KBM-7 (cell line): ENCODE measurements around the gene FLOT2.
"Not testable (repeated sequence)": the region's sequence is repeated elsewhere in the genome, so short reads cannot be mapped to it uniquely, and the experiment has no call there.

Source experiments
- DNase-seq: peaks from one replicate; pipeline ENCODE4 v3.0.0-alpha.2; 2015
- in situ Hi-C: fragments of 300-500 bp; cut with MboI; formaldehyde crosslinking; loops from 2 replicates; pipeline ENCODE4 v1.14.3; 2020; ENCODE audit warnings: low sequenced_read_pairs, low pct_unique_long_range_greater_than_20kb, mixed read lengths

Gene FLOT2

DNA sequence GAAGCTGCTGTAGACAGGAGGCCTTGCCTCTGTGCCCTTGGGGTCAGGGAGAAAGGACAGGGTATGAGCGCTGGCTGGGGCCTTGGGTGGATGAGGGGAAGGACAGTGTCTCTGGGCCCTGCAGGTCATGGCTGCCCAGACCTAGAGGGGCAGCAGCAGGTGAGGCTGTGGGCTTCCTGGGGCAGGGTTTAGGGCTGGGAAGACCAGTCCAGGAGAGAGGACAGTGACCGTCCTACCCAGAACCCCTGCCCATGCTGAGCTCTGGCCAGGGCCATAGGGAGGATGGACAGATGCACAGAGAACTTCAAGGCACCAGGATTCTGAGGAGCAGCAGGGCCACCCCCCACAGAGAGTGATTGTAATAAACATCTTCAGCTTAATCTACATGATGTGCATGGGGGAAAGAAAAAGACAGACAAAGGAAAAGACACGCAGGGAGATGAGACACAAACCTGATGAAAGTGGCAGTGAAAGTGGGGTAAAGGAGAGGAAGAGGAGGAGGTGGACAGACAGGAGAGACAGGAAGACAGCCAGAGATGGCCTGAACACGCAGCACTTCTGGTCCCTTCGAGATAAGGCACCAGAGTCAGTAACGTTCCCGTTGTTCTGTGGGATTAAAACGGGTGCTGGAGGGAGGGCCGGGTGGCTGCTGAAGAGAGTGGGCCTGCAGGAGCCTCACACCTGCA, 17.5 kb downstream of the FLOT2 start:
- in situ Hi-C loops: no loop called here
- no peak for DNase-seq

DNA sequence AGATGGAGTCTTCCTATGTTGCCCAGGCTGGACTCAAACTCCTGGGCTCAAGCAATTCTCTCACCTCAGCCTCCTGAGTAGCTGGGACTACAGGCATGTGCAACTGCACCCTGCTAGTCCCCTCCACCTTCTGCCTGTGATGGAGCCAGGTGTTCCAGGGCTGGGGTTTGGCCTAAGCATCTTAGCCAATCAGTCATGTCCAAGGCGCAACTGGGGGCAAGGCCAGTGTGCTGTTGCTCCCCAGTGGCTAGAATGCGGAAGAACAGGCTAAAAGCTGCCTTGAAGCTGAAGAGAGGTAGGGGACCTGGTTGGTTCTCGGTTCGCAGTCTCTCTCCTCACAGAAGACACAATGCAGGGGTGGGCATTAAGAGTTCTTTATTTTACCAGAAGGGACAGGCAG, 18.6 kb downstream of the FLOT2 start:
- in situ Hi-C loops: no loop called here
- DNase-seq: no peak

DNA sequence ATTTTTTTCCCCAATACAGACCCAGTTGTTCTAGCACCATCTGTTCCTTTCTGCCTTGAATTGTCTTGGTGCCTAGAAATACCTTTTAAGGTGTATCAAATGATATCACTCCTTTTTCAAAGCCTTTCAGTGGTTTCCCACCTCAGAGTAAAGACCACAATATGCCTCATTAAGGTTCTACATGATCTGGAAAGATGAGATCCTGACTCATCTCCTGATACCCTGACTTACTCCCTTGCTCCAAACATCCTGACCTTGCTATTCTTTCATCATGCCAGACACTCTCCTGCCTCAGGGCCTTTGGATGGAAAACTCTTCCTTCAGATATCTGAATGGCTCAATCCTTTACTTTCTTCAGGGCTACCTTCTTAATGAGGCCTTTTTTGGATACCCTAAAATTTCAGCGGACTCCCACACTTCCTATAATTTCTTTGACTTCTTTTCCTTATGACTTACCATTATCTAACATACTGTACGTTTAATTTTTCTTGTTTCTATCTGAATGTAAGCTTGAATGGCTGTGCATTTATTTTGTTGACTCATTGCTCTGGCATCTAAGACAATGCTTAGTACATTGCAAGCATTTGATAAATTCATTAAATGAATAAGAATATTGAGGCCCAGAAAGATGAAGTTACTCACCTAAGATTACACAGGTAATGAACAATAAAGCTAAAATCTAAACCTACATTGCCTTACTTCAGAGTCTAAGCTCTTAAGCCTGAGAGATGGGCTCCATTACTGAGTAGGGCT, 19.2 kb downstream of the FLOT2 start:
- in situ Hi-C loops: no loop called here
- no peak for DNase-seq

DNA sequence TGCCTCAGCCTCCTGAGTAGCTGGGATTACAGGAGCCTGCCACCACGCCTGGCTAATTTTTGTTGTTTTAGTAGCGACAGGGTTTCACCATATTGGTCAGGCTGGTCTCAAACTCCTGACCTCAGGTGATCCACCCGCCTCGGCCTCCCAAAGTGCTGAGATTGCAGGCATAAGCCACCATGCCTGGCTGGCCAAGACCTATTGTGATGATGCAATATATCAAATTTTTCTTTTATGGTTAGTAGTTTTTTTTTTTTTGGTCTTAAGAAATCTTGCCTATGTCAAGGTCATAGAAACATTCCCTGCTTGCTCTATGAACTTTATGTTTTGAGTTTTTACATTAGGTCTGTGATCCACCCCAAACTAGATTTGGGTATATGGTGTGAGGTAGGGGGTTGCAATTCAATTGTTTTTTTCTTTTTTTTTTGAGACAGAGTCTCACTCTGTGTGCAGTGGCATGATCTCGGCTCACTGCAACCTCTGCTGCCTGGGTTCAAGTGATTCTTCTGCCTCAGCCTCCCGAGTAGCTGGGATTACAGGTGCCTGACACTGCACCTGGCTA, 20.3 kb downstream of the FLOT2 start:
- in situ Hi-C loops, DNase-seq: not testable (repeated sequence)

DNA sequence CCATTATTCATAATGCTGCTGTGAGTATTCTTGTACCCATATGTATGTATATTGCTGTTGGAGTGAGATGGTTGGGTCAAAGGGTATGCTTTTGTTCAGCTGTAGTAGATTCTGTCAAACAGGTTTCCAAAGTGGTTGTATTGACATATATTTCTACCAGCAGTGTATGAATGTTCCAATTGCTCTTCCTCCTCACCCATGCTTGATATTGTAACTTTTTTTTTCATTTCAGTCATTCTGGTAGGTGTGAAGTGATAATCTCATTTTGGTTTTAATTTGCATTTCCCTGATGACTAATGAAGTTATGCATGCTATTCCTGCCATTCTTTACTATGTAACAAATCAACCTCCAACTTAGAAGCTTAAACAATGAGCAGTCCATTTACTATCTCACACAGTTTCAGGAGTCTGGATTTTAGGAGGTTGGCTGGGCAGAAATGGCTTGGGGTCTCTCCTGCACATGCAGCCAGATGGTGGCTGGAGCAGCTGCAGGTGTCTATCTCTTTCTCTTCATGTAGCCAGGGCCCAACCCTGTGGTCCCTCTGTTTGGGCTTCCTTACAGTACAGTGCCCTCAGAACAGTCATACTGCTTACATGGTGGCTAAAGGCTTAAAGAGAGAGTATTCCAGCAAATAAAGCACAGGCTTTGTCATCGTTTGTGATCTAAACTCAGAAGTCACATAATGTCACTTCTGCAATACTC, 21.5 kb downstream of the FLOT2 start:
- in situ Hi-C loops: no loop called here
- DNase-seq: no peak

DNA sequence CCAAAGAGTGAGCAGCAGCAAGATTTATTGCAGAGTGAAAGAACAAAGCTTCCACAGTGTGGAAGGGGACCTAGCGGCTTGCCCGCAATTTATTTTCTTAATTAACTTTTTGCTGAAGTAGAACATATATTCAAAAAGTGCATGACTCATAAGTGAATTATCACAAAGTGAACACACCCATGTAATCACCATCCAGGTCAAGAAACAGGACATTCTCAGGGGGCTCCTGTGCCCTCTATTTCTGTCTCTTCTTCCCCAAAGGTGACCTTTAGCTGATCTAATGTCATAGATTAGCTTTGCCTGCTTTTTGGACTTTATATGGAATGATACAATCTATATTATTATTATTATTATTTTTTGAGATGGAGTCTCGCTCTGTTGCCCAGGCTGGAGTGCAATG, 22.8 kb downstream of the FLOT2 start:
- DNase-seq: no peak
- in situ Hi-C loops: no loop called here

DNA sequence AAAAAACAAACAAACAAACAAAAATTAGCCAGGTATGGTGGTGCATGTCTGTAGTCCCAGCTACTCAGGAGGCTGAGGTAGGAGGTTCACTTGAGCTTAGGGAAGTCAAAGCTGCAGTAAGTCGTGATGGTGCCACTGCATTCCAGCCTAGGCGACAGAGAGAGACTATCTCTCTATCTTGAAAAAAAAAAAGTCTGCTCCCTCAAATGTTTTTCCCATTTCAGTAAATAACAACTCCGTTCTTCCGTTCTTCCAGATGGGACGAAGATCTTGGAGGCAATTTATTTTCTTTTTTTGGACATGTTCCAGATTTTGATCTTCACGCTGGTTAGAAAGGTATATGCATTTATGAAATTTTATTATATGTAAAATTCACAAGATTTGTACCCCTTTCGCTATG, 23.7 kb downstream of the FLOT2 start:
- DNase-seq: no peak
- in situ Hi-C loops: no loop called here

DNA sequence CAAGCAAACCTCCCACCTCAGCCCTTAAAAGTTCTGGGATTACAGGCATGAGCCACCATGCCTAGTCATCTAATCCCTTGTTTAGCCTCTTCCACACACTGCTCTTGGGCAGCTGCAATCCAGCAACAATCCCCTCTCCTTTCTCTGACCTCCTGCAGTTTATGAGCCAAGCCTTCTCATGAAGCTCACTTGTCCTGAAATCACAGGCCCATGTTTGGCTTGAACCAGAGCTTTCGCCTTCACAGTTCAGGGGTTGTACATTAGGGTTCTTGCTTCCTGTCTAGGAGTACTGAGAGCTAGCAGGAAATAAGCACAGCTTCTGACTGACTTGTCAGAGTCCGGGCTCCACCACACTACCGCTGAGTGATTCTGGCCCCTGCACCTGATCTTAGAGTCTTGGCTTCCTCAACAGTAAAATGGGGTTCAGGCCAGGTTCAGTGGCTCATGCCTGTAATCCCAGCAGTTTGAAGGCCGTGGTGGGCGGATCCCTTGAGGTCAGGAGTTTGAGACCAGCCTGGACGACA, 26.4 kb downstream of the FLOT2 start:
- DNase-seq: no peak

DNA sequence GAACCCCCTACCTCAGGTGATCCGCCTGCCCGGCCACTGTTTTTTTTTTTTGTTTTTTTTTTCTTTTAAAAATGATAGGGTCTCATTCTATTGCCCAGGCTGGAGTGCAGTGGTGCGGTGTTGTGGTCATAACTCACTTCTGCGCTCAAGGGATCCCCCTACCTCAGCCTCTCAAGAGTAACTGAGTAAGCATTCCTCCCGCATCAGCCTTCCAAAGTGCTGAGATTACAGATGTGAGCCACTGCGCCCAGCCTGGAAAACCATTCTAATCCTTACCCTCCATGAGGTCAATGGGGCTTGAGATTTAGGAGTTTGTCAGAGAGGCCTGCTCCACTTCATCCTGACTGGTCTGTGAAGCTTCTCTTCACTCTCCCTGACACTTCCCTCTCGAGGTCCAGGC, 30.3 kb downstream of the FLOT2 start:
- in situ Hi-C loops: no loop called here

More for the DNA sequence above, 26.4 kb downstream of the FLOT2 start:
- in situ Hi-C loops: no loop called here

DNA sequence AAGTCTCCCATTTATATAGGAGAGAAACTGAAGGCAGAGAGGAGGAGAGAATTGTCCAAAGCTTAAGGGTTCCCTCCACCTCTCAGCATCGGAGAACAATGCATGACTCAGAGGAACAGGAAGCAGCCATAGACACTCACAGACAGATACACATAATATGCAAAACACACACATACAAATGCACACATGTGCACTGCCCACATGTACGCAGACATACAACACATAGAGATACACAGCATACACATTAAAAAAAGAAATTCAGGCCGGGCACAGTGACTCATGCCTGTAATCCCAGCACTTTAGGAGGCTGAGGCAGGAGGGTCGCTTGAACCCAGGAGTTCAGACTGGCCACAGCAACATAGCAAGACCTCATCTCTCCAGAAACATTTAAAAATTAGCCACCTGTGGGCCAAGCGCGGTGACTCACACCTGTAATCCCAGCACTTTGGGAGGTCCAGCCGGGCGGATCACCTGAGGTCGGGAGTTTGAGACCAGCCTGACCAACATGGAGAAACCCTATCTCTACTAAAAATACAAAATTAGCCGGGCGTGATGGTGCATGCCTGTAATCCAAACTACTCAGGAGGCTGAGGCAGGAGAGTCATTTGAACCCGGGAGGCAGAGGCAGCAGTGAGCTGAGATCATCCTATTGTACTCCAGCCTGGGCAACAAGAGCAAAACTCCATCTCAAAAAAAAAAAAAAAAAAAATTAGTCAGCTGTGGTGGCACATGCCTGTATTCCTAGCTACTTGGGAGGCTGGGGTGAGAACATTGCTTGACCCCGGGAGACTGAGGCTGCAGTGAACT, 31.4 kb downstream of the FLOT2 start:
- in situ Hi-C loops: no loop called here
- DNase-seq: peak; percentile 46

More for the DNA sequence above, 30.3 kb downstream of the FLOT2 start:
- no peak for DNase-seq

DNA sequence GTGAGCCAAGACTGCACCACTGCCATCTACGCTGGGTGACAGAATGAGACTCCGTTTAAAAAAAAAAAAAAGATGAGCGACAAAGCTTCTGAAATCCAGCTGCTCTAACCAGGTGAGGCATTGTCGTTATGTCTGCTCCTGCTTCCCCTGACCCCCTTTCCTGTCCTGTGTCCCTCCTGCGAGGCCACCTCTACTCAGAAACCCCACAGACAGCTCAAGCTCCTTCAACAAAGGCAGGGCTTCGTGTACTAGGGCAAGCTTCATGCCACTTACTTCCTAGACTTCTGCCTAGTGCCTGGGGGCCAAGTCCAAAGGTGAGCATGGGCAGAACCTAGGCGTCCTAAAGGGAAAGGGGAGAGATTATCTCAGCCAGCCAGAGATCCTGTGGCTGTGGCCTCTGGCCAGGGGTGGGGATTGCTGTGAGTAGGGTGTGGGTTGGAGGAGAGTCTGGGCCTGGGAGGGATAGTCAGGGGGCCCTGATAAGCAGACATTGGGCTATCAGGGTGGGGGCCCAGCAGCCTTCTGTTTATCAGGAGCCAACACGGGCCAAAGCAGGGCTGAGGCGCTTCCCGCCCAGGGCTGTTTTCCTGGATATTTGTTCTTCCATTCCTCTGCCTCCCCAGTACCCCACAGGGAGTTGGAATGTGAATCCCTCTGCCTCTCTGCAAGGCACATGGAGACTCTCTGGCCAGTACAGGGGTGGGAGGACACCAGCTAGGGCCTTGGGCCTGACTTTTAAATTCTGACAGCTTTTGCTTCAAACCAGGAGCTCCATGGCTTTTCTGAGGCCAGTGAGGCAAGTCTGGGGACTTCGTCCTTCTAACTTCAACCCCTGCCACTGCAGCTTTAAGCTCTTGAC, 32.3 kb downstream of the FLOT2 start:
- in situ Hi-C loops: no loop called here
- no peak for DNase-seq

DNA sequence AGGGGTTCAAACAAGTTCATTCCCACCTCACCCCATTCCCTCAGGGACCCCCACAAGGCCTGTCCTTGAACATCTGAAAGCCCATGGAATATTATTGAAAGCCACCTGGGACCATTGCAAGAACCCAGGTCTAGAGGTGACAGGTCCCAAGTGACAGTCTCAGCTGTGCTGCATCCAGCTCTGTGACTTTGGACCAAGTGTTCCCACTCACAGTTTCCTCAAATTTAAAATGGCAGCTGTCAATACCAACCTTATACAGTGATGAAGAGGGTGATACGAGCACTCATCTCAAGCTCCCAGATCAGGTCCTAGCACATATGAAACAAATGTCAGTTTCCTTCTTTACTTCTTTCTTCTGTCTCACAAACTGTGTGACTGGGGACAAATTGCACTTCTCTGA, 33.6 kb downstream of the FLOT2 start:
- in situ Hi-C loops: no loop called here
- DNase-seq: no peak

DNA sequence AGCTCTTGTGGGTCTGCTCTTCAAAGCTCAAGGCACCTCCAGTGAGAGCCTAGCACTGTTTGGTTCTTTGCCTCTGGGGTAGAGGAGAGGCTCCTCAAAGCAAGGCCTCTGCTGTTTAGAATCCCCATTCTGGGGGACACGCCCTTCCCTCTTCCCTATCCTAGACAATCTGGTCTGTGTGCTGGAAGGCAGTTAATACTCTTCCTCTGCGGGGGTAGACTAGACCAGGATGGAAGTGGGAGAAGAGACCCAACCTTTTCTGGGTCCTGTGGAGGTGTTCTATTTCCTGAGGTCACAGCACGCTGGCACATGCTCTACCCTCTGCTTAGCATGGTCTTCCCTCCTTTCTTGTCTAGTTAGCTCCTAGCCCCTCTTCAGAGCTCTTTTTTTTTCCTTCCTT, 35.0 kb downstream of the FLOT2 start:
- DNase-seq: no peak
- in situ Hi-C loops: no loop called here

DNA sequence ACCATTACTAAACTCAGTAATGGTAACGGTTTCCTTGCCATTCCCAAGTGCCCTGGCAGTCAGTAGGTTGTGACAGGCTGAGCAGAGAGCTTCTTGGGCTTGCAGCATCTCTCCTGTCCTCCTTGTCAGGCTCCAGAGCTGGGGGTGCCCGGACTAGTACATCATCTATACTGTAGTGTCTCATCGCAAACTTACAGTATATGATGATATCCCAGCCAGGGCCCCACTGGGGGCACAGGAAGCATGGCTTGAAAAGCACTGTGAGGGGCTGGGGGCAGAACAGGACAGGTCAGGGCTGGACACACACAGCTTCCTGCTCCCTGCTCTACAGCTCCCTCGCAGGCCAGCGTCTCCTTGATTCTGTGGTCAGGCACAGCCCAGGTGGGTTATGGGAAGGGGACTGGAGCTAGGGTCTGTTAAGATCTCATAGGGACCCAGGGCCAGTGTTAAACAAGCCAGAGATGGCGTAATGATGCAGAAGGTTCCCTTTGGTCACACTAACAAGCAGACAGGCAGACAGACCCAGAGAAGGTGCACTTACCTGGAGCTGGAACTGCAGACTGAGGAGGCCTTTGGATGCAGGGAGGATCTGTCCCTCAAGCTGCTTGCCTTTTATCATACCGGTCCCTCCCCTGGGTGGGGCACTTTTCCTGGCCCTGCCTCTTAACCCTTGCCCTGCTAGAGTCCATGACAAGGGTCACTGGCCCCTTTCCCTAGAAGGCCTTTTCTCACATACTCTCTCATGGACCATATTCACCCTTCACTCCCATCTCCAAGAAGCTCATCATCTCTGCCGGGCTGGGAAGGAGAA, 35.9 kb downstream of the FLOT2 start:
- no peak for DNase-seq
- in situ Hi-C loops: no loop called here

DNA sequence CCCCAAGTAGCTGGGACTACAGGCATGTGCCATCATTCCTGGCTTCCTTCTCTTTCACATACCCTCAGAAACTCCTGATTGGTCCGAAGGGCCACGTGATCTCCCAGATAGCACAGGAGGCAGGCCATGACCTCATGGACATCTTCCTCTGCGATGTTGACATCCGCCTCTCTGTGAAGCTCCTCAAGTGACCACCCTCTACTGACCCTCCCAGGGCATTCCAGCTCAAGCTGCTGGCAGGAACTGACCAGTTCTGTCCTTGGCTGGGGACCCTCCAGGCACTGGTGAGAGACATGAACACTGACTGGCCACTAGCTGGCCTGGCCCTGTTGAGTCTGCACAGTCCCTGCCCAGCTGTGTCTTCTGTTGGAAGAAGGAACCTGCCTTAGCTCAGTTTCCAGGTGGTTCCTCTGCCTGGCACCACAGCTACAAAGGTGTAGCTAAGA, 37.1 kb downstream of the FLOT2 start:
- in situ Hi-C loops: no loop called here
- DNase-seq: no peak

DNA sequence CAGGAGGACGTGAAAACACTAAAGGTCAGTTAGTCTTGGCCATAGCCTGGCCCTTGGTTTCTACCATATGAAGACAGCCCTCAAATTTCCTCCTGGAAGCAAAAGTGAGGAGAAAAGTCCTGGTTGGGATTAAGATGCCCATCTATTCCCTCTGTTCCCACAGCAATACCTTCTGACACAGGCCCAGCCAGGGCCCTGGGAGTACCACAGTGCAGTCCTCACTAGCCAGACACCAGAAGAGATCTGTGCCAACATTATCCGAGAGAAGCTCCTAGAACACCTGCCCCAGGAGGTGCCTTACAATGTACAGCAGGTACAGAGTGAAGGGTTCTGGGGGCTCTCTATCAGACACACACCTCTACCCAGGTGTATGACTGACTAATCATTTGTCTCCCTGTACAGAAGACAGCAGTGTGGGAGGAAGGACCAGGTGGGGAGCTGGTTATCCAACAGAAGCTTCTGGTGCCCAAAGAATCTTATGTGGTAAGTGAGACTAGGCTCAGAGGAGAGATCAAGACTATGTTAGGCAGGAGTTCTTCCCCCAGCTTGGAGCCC, 38.7 kb downstream of the FLOT2 start:
- in situ Hi-C loops: no loop called here

More for the DNA sequence above, 38.7 kb downstream of the FLOT2 start:
- DNase-seq: no peak
